Measurements from ENCODE around the gene CALM3.

CALM3 gene

DNA sequence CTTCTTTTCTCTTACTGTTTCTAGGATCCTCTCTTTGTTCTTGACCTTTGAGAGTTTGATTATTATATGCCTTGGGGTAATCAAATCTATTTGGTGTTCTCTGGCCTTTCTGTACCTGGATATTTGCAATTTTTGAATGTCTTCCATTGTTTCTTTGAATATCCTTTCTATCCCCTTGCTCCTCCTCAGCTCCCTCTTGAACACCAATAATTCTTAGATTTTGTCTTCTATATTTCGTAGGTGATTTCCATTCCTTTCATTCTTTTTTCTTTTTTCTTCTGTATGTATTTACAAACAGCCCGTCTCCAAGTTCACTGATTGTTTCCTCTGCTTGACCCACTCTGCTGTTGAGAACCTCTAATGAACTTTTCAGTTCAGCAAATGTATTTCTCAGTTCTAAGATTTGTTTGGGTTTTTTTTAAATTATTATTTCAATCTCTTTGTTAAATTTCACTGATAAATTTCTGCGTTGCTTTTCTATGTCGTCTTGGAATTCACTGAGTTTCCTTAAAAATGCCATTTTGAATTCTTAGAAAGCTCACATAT, 2.7 kb upstream of the CALM3 start:
- DNase-seq (ENCODE audit: extremely low read depth, low read depth) = no peak
- no peak overlapping the region for H3K4me3 ChIP-seq (replicated peaks; ENCODE audit: low read depth, low read length)
- TF ChIP-seq CTCF (IDR thresholded peaks at IDR 0.05; ENCODE audit: low read depth, low read length, missing control alignments) = no peak

- peak overlapping the region; percentile 100 for H3K4me3 ChIP-seq (replicated peaks; ENCODE audit: low read depth, low read length)
- no peak for DNase-seq (ENCODE audit: extremely low read depth, low read depth)
- no peak for TF ChIP-seq CTCF (IDR thresholded peaks at IDR 0.05; ENCODE audit: low read depth, low read length, missing control alignments)
These were observed 1.3 kb upstream of the CALM3 start for GRCh38 chr19:46599716-46600373.

- TF ChIP-seq CTCF (IDR thresholded peaks at IDR 0.05; ENCODE audit: low read depth, low read length, missing control alignments) = no peak
- peak overlapping the region; percentile 100 for H3K4me3 ChIP-seq (replicated peaks; ENCODE audit: low read depth, low read length)
- peak; percentile 93 for DNase-seq (ENCODE audit: extremely low read depth, low read depth)
These were observed 479 bp upstream of the CALM3 start for GRCh38 chr19:46600384-46601317.

GRCh38 chr19:46602392-46603194, 1.5 kb downstream of the CALM3 start:
- DNase-seq (ENCODE audit: extremely low read depth, low read depth) = no peak
- H3K4me3 ChIP-seq (replicated peaks; ENCODE audit: low read depth, low read length) = peak overlapping the region; percentile 100
- TF ChIP-seq CTCF (IDR thresholded peaks at IDR 0.05; ENCODE audit: low read depth, low read length, missing control alignments) = no peak

DNA sequence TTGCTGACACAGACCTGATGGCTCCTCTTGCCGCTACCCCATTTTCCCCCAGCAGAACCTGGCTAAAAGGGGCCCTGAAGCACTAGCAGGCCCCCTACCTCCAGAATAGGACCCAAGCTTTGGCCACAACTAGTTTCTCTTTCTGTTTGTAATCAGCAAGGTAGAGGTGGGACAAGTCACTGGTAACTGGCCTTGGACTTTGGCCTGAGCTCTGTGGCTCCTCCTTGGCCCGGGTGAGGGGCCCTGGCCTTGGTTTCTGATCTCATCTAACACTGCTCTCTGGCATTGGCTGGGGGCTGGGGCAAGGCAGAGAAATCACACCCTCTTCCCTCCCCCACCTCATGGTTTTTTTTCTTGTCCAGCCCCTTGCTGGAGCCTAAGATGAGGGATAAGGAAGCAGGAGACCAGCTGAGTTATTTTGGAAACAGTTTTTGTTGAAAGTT, 2.1 kb downstream of the CALM3 start:
- DNase-seq (ENCODE audit: extremely low read depth, low read depth) = no peak
- H3K4me3 ChIP-seq (replicated peaks; ENCODE audit: low read depth, low read length) = peak overlapping the region; percentile 100
- TF ChIP-seq CTCF (IDR thresholded peaks at IDR 0.05; ENCODE audit: low read depth, low read length, missing control alignments) = no peak

DNA sequence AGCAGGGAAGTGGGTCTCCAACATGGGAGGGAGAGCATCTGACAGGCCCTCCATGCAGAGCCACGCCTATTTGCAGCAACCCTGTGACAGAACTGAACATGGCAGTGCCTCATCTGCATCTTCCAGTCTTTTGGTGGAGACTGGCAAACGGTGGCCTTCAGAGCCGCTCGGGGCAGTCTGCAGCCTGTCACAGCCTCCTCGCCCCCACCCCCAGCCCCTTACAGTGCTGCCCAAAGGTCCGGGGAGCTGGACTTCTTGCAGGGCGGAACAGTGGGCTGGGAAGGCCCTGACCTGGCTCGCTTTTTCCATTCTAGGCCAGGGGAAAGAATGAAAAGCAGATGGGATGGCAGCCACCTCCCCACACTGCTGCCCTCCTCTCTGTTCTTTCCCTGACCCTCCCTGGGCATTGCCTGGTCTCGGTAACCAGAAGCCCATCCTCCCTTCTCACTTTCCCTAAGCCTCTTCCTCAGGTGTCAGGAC, 2.7 kb downstream of the CALM3 start:
- H3K4me3 ChIP-seq (replicated peaks; ENCODE audit: low read depth, low read length) = peak overlapping the region; percentile 100
- DNase-seq (ENCODE audit: extremely low read depth, low read depth) = no peak

More for the DNA sequence above, 2.7 kb downstream of the CALM3 start:
- no peak for TF ChIP-seq CTCF (IDR thresholded peaks at IDR 0.05; ENCODE audit: low read depth, low read length, missing control alignments)
